DOHH2 (cell line): Measurements from ENCODE around the gene SRP72.

Source experiments
- EZH2phosphoT487 ChIP-seq: fragments of 200-600 bp; sonication (generic); IDR thresholded peaks from 2 replicates; pipeline ENCODE4 v1.6.1; 2017; ENCODE audit warnings: borderline replicate concordance, mild to moderate bottlenecking, antibody characterized with exemption, low read length, moderate library complexity, mixed read lengths
- TF ChIP-seq, protein P1 (sequence below): fragments of 200-600 bp; sonication (generic); IDR thresholded peaks from one replicate; pipeline ENCODE4 v1.5.1; 2014; ENCODE audit warnings: antibody characterized with exemption, mild to moderate bottlenecking, low read depth, low read length; ENCODE audit not compliant: poor library complexity, severe bottlenecking

DNA sequence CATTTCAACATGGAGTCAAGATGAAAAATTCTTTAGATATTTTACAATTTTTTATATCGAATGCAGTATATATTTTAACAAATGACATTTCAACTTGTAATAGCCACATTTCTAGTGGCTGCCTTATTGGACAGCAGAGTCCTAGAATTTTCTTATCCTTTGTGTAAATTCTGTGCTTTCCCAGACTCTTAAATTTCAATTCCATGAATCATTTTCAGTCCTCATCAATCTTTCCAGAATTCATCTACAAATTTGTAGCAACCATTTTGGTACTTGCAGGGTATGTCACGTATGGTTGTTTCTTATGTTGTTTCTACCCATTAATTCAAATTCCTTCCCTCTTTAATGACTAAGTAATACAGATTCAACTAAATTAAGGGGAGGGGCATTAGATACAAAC, 28.7 kb upstream of the SRP72 start:
- no peak for TF ChIP-seq EZH2phosphoT487
- TF ChIP-seq, protein P1, sequence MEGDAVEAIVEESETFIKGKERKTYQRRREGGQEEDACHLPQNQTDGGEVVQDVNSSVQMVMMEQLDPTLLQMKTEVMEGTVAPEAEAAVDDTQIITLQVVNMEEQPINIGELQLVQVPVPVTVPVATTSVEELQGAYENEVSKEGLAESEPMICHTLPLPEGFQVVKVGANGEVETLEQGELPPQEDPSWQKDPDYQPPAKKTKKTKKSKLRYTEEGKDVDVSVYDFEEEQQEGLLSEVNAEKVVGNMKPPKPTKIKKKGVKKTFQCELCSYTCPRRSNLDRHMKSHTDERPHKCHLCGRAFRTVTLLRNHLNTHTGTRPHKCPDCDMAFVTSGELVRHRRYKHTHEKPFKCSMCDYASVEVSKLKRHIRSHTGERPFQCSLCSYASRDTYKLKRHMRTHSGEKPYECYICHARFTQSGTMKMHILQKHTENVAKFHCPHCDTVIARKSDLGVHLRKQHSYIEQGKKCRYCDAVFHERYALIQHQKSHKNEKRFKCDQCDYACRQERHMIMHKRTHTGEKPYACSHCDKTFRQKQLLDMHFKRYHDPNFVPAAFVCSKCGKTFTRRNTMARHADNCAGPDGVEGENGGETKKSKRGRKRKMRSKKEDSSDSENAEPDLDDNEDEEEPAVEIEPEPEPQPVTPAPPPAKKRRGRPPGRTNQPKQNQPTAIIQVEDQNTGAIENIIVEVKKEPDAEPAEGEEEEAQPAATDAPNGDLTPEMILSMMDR, result no peak
